NCI-H2029 (cell line): ENCODE measurements around the gene MYRIP.
"Not testable (repeated sequence)": the region's sequence is repeated elsewhere in the genome, so short reads cannot be mapped to it uniquely, and the experiment has no call there.

Experiments used
- DNase-seq: peaks from one replicate; lab custom pipeline; 2025; lab: John Stamatoyannopoulos, UW

Gene MYRIP

DNA sequence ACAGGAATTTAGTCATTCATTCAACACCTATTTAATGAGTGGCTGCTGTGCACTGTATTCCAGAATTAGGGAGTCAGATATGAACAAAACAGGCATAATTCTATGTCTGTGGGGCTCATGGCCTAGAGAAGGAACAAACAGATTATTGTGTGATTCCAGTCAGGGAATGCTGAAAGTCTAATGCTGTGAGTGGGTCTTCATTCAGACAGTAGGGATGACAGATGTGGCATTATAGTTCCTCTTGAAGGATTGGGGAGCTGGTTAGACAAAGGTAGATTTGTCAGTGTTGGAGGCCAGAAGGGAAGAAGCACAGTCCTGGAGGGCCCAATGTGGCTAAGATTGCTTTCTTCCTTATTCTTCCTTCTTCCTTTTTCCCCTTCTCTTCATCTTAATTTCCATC, 273.7 kb downstream of the MYRIP start:
- DNase-seq, result no peak

DNA sequence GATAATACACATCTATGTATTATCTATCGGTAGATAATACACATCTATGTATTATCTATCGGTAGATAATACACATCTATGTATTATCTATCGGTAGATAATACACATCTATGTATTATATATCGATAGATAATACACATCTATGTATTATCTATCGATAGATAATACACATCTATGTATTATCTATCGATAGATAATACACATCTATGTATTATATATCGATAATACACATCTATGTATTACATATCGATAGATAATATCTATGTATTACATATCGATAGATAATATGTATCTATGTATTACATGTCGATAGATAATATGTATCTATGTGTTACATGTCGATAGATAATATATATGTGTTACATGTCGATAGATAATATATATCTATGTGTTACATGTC, 275.0 kb downstream of the MYRIP start:
- DNase-seq, result not testable (repeated sequence)

GRCh38 chr3:40086890-40087883, 277.8 kb downstream of the MYRIP start:
- peak; percentile 95 for DNase-seq

DNA sequence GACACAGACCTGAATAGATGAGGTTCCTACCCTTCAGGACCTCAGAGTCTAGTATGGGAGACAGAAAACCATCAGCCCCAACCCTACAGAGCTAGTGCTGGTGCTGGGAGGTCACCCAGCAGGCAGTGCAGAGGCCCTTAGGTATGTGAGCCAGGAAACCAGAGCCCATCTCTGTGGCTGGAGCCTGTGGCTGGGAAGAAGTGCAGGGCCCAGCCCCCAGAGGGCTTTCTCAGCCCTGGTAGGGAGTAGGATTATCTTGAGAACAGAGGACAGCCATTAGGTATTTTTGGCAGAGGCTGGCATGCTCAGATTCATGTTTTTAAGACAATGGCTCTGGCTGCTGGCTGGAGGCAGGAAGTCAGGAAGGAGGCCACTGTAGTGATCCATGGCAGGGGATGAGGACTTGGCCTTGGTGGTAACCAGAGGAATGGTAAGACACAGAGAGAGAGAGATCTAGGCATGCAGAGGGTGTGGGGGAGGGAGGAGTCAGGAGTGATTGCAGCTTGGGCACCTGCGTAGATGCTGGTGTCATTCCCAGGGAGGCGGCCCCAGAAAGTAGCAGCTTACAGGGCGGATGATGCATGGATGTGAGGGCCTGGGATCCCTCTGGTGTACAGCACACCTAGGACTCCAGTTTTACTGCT, 279.2 kb downstream of the MYRIP start:
- DNase-seq, result no peak

GRCh38 chr3:40096661-40097111, 287.3 kb downstream of the MYRIP start:
- no peak for DNase-seq

DNA sequence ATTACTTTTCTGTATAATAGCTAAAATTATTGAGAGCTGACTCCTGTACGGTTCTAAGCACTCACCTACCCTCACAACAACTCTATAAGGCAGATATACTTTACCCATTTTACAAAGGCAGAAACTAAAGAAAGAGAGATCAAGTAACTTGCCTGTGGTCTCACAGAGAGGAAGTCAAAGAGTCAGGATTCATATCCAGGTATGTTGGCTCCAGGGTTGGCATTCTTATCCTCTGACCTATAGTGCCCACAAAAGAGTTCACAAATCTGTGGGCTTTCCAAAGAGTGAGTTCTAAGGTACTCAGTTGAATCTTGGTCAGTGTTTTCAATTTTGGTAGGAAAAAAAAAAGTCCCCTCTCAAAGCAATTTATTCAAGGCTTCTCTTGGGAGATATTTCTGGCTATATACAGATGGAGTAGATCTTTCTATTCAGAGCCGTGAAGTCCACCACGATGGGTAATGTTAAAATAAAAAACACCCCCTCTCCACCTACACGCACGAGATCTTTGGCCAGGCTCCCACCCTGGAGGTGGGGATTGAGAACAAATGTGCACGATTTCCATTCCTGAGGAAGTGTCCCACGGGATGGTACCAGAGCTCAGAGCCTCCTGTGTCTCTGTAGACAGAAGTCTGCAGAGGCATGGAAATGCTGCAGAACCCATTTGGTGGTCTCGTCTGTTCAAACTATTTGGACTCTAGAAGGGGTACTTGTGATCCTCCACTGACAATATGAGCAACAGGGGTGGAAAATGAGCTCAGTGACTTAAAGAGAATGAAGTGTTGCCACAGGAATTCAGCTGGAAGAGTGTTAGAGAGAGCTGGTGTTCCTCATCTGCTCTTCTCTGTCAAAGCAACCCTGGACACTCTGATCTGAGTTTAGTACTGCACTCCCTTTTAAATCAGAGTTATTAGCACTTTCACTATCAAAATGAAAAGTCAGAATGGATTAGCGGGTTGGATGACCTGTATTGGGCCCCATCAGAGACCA, 288.0 kb downstream of the MYRIP start:
- no peak for DNase-seq

GRCh38 chr3:40098261-40098759, 288.9 kb downstream of the MYRIP start:
- no peak for DNase-seq

DNA sequence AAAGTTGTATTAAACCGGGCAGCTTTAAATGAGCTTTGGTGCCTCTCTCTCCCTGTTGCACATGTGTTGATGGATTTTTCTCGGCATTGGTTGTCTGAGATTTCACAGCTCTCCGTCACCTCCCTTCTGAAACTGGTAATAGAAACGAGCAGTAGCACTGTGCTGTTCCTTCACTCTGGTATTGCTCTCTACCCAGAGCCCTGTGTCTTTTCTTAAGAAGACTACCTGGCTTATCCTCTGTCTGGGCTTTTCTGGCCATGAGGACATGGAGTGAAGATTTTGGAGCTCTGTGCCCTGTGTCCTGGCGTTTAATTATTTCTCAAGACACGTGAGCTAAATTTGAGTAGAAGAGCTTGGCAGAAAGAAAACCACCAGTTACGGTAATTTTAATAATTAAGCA, 290.5 kb downstream of the MYRIP start:
- no peak for DNase-seq

DNA sequence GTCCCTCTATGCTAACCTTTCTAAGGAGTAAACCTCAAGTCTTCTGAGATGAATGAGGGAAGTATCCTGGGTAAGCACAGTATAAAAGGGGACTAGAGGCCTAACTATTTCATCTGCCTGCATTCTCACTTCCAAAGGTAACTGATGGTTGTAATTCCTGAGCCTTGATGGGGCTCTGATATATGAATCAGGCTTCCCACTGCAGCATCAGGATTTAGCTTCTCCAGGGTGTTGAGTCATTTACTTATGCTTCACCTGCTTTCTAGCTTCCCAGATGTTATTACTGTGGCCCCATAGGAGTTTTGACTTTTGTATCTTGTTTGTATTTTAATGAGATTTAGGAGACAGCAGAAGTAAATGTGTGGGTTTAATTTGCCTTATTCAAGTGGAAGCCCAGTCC, 292.8 kb downstream of the MYRIP start:
- no peak for DNase-seq

- no peak for DNase-seq
These were observed 294.4 kb downstream of the MYRIP start for GRCh38 chr3:40103829-40104228.

- DNase-seq, result no peak
These were observed 295.0 kb downstream of the MYRIP start for GRCh38 chr3:40104441-40104840.

GRCh38 chr3:40108643-40109042, 299.2 kb downstream of the MYRIP start:
- DNase-seq, result no peak

DNA sequence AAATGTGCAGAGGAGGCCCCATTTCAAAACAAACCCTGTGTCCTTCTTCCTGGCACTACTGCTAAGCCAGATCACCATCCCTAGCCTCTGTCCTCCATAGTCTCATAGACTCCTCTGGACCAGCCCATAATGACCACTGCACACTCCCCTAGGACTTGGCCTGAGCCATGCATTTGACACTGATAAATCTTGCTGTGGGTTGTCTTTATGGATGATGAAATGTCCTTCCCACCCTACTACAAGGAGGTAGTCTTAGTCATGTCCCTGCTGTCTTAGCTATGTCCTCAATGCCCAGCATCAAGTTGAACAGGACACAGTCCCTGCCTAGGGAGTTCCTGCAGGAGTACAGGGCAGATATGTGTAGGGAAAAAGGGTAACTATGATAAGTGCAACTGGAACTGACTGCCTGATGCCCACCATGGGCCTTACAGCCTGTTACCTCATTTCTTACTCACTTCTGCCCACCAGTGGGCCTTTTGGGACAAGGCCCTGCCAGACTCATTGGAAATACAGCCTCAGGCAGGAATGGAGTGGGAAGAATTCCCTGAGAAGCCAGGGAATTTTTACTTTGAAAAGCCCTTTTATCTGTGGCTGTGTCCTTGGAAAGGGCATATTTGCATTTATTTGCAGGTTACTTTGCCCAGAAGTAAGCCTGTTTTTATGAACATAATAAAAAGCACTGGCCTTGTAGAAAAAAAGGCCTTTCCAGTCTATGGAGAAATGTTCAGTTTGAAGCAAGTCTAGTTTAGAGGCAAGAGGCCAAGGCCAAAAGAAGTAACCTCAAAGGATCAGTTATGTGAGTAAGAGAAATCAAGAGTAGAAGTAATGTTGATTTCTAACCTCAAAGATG, 300.5 kb downstream of the MYRIP start:
- DNase-seq, result no peak

GRCh38 chr3:40116478-40117177, 307.2 kb downstream of the MYRIP start:
- DNase-seq, result no peak

GRCh38 chr3:40118091-40118490, 308.7 kb downstream of the MYRIP start:
- DNase-seq, result no peak

GRCh38 chr3:40120067-40120692, 310.8 kb downstream of the MYRIP start:
- no peak for DNase-seq

- DNase-seq, result peak; percentile 24
These were observed 311.4 kb downstream of the MYRIP start for GRCh38 chr3:40120806-40121205.

DNA sequence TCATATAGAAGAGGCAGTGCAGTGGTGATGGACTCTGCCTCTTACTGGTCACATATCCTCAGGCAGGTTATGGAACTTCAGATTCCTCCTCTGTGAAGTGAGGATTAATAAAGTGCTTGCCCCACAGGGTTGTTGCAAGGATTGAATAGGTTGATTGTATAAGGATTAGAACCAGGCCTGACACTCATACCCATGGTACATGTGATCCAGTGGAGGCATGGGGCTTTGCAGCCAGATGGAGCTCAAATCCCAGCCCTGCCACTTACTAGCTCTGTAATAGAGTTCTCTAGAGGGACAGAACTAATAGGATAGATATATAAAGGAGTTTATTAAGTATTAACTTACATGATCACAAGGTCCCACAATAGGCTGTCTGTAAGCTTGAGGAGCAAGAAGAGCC, 315.5 kb downstream of the MYRIP start:
- no peak for DNase-seq

DNA sequence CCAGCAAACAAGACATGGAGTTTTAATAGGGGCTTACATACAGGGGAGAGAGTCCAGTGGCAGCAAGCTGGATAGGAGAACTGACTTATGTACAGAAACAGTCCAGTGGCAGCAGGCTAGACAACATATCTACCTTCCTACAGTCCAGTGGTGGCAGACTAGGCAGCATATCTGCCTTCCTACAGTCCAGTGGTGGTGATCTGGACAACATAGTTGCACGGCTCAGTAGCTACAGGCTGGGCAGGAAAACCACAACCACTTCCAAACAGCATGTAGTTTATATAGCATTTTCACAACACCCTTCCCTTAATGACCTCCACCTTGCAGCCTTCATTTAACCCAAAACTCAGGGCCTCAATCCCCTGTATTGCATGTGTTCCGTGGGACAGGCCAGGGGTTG, 318.8 kb downstream of the MYRIP start:
- DNase-seq, result no peak

- no peak for DNase-seq
These were observed 320.1 kb downstream of the MYRIP start for GRCh38 chr3:40129510-40129909.
